ENCODE results near the gene CWC27. TPM values are rescaled to one million over a fixed set of nuclear protein-coding genes. Genes with fewer than 3 reads are reported as not detected.

CWC27 gene
- total RNA-seq, 6 experiments from 2014 or later: 19.6 to 29.9 (median 25.4) TPM

GRCh38 chr5:65012301-65012892 is 243.7 kb downstream of the CWC27 start:
- no peaks in the 10 kb centered on the region; the same call in 1 of the 2 replicates for H3K27me3 Mint-ChIP-seq (ENCODE audit: insufficient read depth)
- DNase-seq: no peak
- peaks cover 11% of the 10 kb centered on the region for H3K36me3 Mint-ChIP-seq (ENCODE audit: low read depth)
- H3K4me1 Mint-ChIP-seq (ENCODE audit: low read depth): peaks cover 53% of the 10 kb centered on the region
- H3K27ac Mint-ChIP-seq: peak overlapping the region; percentile 64
- TF ChIP-seq CTCF (IDR thresholded peaks at IDR 0.05): no peak
- no peak overlapping the region for H3K4me3 Mint-ChIP-seq
- no peaks in the 10 kb centered on the region for H3K9me3 Mint-ChIP-seq

GRCh38 chr5:65013166-65013565 is 244.4 kb downstream of the CWC27 start:
- no peak for TF ChIP-seq CTCF (IDR thresholded peaks at IDR 0.05)
- DNase-seq: peak; percentile 11
- peaks cover 61% of the 10 kb centered on the region for H3K4me1 Mint-ChIP-seq (ENCODE audit: low read depth)
- no peaks in the 10 kb centered on the region; the same call in 1 of the 2 replicates for H3K27me3 Mint-ChIP-seq (ENCODE audit: insufficient read depth)
- H3K27ac Mint-ChIP-seq: peak overlapping the region; percentile 64
- no peaks in the 10 kb centered on the region for H3K9me3 Mint-ChIP-seq
- H3K4me3 Mint-ChIP-seq: peak overlapping the region; percentile 18
- peaks cover 3% of the 10 kb centered on the region for H3K36me3 Mint-ChIP-seq (ENCODE audit: low read depth)

GRCh38 chr5:65014769-65015168 is 246.0 kb downstream of the CWC27 start:
- DNase-seq: no peak
- Mint-ChIP-seq H3K9me3 (no peaks in the 10 kb centered on the region), H3K4me3 (peak overlapping the region; percentile 45; the same call in 1 of the 2 replicates), H3K27me3 (ENCODE audit: insufficient read depth) (no peaks in the 10 kb centered on the region; the same call in 1 of the 2 replicates), H3K36me3 (ENCODE audit: low read depth) (no peaks in the 10 kb centered on the region), H3K27ac (peak overlapping the region; percentile 67), H3K4me1 (ENCODE audit: low read depth) (peaks cover 67% of the 10 kb centered on the region)
- TF ChIP-seq CTCF (IDR thresholded peaks at IDR 0.05): no peak

GRCh38 chr5:65015767-65016166 is 247.0 kb downstream of the CWC27 start:
- Mint-ChIP-seq H3K27ac (no peak overlapping the region), H3K27me3 (ENCODE audit: insufficient read depth) (no peaks in the 10 kb centered on the region), H3K4me1 (ENCODE audit: low read depth) (peaks cover 75% of the 10 kb centered on the region), H3K4me3 (no peak overlapping the region), H3K36me3 (ENCODE audit: low read depth) (no peaks in the 10 kb centered on the region), H3K9me3 (no peaks in the 10 kb centered on the region)
- TF ChIP-seq CTCF (IDR thresholded peaks at IDR 0.05): no peak
- DNase-seq: no peak

- Mint-ChIP-seq H3K4me3 (no peak overlapping the region), H3K27me3 (ENCODE audit: insufficient read depth) (no peaks in the 10 kb centered on the region), H3K9me3 (no peaks in the 10 kb centered on the region), H3K4me1 (ENCODE audit: low read depth) (peaks cover 75% of the 10 kb centered on the region), H3K36me3 (ENCODE audit: low read depth) (no peaks in the 10 kb centered on the region), H3K27ac (peak overlapping the region; percentile 61)
- TF ChIP-seq CTCF (IDR thresholded peaks at IDR 0.05): no peak
- peak; percentile 41 for DNase-seq
Measured at GRCh38 chr5:65017636-65018035, 248.9 kb downstream of the CWC27 start.
